ENCODE data around the gene MLN. TPM values are rescaled to one million over a fixed set of nuclear protein-coding genes. Genes with fewer than 3 reads are reported as not detected.
A peak's percentile ranks its signal among the peaks of the same experiment; 100 is the strongest.

MLN gene
- total and polyA plus RNA-seq, 7 donors = not detected

DNA sequence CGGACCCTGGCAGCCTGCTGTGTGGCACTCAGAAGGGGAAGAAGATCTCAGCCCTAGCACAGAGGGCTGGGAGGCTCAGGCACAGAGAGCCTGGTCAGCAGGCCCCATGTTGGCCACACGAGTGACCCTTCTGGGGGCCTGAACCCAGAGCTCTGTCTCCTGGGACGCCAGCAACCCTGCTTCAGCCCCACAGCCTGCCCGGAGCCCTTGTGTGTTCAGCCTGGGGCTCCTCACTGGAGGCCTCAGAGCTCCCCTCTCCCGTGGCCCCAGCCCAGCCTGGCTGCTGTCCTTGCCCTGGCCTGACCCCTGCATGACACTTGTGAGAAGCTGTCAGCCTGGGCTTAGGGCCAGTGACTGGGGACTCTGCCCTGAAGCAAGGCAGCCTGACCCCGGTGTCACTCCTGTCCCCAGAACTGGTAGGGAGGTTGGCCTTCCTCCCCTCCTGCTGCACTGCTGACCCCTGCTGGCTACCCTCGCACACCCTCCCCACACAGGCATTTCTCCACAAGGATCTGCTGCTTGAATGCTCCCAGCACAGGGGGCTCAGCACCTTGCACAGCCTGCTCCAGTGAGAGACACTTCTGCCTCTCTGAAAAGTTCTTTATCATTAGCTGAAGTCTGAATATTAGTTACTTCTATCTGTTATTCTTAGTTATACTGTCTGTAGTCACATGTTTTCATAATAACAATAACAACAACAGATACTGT lies 41.7 kb downstream of the MLN start:
- no peaks in the 10 kb centered on the region for H3K36me3 ChIP-seq (ENCODE audit: insufficient read depth in 1 of 2, low read depth in 1 of 2)
- TF ChIP-seq, protein P1, sequence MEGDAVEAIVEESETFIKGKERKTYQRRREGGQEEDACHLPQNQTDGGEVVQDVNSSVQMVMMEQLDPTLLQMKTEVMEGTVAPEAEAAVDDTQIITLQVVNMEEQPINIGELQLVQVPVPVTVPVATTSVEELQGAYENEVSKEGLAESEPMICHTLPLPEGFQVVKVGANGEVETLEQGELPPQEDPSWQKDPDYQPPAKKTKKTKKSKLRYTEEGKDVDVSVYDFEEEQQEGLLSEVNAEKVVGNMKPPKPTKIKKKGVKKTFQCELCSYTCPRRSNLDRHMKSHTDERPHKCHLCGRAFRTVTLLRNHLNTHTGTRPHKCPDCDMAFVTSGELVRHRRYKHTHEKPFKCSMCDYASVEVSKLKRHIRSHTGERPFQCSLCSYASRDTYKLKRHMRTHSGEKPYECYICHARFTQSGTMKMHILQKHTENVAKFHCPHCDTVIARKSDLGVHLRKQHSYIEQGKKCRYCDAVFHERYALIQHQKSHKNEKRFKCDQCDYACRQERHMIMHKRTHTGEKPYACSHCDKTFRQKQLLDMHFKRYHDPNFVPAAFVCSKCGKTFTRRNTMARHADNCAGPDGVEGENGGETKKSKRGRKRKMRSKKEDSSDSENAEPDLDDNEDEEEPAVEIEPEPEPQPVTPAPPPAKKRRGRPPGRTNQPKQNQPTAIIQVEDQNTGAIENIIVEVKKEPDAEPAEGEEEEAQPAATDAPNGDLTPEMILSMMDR (IDR thresholded peaks at IDR 0.05) = peak; percentile 75
- H3K27me3 ChIP-seq (ENCODE audit: insufficient read depth in 3 of 3, low read length in 2 of 3) = no peaks in the 10 kb centered on the region
- H3K27ac ChIP-seq = peak overlapping the region; percentile 75
- H3K4me1 ChIP-seq = peaks cover 21% of the 10 kb centered on the region
- intact Hi-C loops (cut with DNase I) = loop anchor here (1.0 to 5.0 kb wide), 3 partner anchors 18 to 175 kb away; no protein-coding TSS in a partner anchor
- DNase-seq = peak; percentile 80 to 97
- ATAC-seq = peak; percentile 95 to 97 (median 95)
- WGBS, 3 donors = 13 to 28% (median 19%) methylated on average over 6 to 7 of the region's 7 CpGs
- no peaks in the 10 kb centered on the region for H3K9me3 ChIP-seq
- peak overlapping the region; percentile 41 for H3K4me3 ChIP-seq

DNA sequence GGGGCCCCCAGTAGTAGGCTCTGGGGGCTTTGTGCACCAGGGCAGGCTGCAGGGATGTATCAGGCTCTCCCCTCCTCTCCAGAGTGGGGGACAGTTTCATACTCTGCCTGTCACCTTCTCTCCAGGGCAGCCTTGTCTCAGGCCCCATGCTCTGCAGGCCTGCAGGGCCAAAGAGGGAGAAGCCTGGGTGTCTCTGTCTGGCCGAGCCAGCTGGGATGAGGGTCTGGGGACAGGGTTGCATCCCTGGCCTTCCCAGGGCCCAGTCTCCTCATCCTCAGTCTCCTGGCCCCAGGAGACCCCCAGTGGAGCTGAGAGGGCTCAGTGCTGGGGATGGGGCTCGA lies 42.3 kb downstream of the MLN start:
- Histone ChIP-seq H3K36me3 (ENCODE audit: insufficient read depth in 1 of 2, low read depth in 1 of 2) (no peaks in the 10 kb centered on the region), H3K4me3 (peak overlapping the region; percentile 41), H3K9me3 (no peaks in the 10 kb centered on the region), H3K4me1 (peaks cover 21% of the 10 kb centered on the region), H3K27ac (peak overlapping the region; percentile 75), H3K27me3 (ENCODE audit: insufficient read depth in 3 of 3, low read length in 2 of 3) (no peaks in the 10 kb centered on the region)
- ATAC-seq = peak; percentile 8 to 33 (median 18)
- no peak for DNase-seq
- WGBS, 3 donors = 25 to 78% (median 36%) methylated on average over 1 to 2 of the region's 2 CpGs
- intact Hi-C loops (cut with DNase I) = loop anchor here in 1 of 2 donors (5.0 kb wide), 1 partner anchor 174 kb away; no protein-coding TSS in a partner anchor
- TF ChIP-seq, protein P1 (IDR thresholded peaks at IDR 0.05) = no peak

DNA sequence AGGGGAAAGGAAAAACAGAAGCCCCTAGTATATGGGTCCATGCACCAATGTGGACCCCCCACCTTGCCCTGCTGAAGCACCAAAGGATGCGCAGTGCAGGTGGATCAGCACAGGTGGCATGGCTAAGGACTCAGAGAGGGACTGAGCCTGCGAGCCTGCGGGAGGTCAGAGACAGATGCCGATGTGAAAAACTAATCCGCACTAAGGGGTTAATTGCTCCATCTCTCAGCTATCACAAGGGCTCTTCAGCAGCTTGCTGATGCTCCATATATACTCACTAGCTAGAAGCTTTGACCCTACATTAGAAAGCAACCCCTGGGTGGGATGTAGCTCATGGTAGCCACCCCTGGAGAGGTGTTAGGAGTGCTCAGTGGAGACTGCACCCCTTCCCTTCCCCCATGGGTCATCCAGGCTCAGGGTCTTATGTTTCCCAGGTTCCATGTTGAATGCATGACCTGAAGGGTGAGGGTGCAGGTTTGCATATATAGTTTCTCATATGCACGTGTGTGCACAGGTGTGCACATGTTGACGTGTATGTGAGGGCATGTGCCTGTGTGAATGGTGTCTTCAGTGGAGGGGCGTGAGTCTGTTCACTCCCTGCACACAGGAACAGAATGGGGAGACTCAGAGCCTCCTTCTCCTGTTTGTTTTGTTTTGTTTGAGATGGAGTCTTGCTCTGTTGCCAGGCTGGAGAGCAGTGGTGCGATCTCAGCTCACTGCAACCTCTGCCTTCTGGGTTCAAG lies 43.7 kb downstream of the MLN start:
- ATAC-seq (no peak), DNase-seq (no peak)
- 92 to 93% (median 92%) methylated on average over 9 of the region's 9 CpGs for WGBS, 3 donors
- H3K4me1 ChIP-seq = peaks cover 22% of the 10 kb centered on the region
- TF ChIP-seq, protein P1 (IDR thresholded peaks at IDR 0.05) = no peak
- H3K27ac ChIP-seq = no peak overlapping the region
- no peak overlapping the region for H3K4me3 ChIP-seq
- intact Hi-C loops (cut with DNase I) = loop anchor here in 1 of 2 donors (5.0 kb wide), 1 partner anchor 173 kb away; no protein-coding TSS in a partner anchor
- no peaks in the 10 kb centered on the region for H3K9me3 ChIP-seq
- no peaks in the 10 kb centered on the region for H3K36me3 ChIP-seq (ENCODE audit: insufficient read depth in 1 of 2, low read depth in 1 of 2)
- no peaks in the 10 kb centered on the region for H3K27me3 ChIP-seq (ENCODE audit: insufficient read depth in 3 of 3, low read length in 2 of 3)

DNA sequence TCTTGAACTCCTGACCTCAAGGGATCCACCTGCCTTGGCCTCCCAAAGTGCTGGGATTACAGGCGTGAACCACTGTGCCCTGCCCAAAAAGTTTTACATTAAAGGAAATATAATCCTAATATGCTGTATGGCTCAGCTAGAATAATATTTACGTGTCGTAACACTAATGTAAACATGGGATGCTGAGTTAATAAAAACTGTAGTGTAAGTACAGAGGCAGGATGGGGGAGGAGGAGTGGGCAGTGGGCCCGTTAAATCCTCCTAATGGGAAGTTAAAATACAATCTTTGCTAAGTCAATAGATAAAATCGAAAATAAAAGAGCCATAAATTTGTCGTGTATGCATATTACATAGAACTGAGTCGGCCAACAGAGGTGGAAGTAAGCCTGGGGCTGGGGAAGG lies 45.0 kb downstream of the MLN start:
- intact Hi-C loops (cut with DNase I) = no loop called here
- Histone ChIP-seq H3K9me3 (no peaks in the 10 kb centered on the region), H3K4me1 (peaks cover 25% of the 10 kb centered on the region), H3K27ac (no peak overlapping the region), H3K27me3 (ENCODE audit: insufficient read depth in 3 of 3, low read length in 2 of 3) (no peaks in the 10 kb centered on the region), H3K4me3 (no peak overlapping the region), H3K36me3 (ENCODE audit: insufficient read depth in 1 of 2, low read depth in 1 of 2) (no peaks in the 10 kb centered on the region)
- 84 to 89% (median 86%) methylated on average over 7 of the region's 7 CpGs for WGBS, 3 donors
- TF ChIP-seq, protein P1 (IDR thresholded peaks at IDR 0.05) = no peak
- ATAC-seq = no peak
- no peak for DNase-seq

Data from psoas muscle (tissue), 8 donors.